K562 (cell line): ENCODE measurements around the gene PPP6R1.

ENCODE experiments used
- ATF2 ChIP-seq: sonication (generic); formaldehyde crosslinking; IDR thresholded peaks from 2 replicates; pipeline ENCODE4 v1.8.1; 2022; ENCODE audit warnings: missing genetic modification reagents
- CEBPB ChIP-seq: fragments of 450-650 bp; IDR thresholded peaks from 2 replicates; pipeline ENCODE4 v1.6.1; 2016; ENCODE audit warnings: missing genetic modification characterization, missing compliant biosample characterization
- EP300 ChIP-seq: IDR thresholded peaks from 2 replicates; pipeline ENCODE4 v1.6.1; 2012; ENCODE audit warnings: low read length, improper control_type of control experiment
- NR3C1 ChIP-seq: sonication (generic); formaldehyde crosslinking; IDR thresholded peaks from 2 replicates; pipeline ENCODE4 v1.8.1; 2022; ENCODE audit warnings: missing genetic modification reagents
- RBBP5 ChIP-seq: fragments of 200-600 bp; sonication (generic); IDR thresholded peaks from 2 replicates; pipeline ENCODE4 v1.6.1; 2012; ENCODE audit warnings: borderline replicate concordance, mild to moderate bottlenecking, low read length, control low read depth, inconsistent platforms; ENCODE audit not compliant: insufficient read depth, poor library complexity, severe bottlenecking
- ZBTB1 ChIP-seq: sonication (generic); formaldehyde crosslinking; IDR thresholded peaks from 2 replicates; pipeline ENCODE4 v1.8.1; 2023; ENCODE audit warnings: missing genetic modification reagents, low read depth, mild to moderate bottlenecking, borderline replicate concordance
- TF ChIP-seq, protein P1 (sequence below): fragments of 250-450 bp; sonication (Bioruptor Pico); IDR thresholded peaks from 2 replicates; pipeline ENCODE4 v1.5.0; 2020; ENCODE audit warnings: mild to moderate bottlenecking, borderline replicate concordance
- TF ChIP-seq, protein P2 (sequence below), 3 experiments: IDR thresholded peaks in 2 of 3; conservative IDR thresholded peaks in 1 of 3; 2 replicates each; pipeline ENCODE4 v1.5.1; 2011 to 2012; ENCODE audit warnings: low read length in 3 of 3, mild to moderate bottlenecking in 3 of 3, control low read depth in 2 of 3, improper control_type of control experiment in 1 of 3, inconsistent platforms in 1 of 3, low read depth in 1 of 3, mixed read lengths in 1 of 3, moderate library complexity in 1 of 3; ENCODE audit not compliant: insufficient read depth in 2 of 3

GRCh38 chr19:55265173-55265572 lies 6.4 kb upstream of the PPP6R1 start:
- TF ChIP-seq, protein P1, sequence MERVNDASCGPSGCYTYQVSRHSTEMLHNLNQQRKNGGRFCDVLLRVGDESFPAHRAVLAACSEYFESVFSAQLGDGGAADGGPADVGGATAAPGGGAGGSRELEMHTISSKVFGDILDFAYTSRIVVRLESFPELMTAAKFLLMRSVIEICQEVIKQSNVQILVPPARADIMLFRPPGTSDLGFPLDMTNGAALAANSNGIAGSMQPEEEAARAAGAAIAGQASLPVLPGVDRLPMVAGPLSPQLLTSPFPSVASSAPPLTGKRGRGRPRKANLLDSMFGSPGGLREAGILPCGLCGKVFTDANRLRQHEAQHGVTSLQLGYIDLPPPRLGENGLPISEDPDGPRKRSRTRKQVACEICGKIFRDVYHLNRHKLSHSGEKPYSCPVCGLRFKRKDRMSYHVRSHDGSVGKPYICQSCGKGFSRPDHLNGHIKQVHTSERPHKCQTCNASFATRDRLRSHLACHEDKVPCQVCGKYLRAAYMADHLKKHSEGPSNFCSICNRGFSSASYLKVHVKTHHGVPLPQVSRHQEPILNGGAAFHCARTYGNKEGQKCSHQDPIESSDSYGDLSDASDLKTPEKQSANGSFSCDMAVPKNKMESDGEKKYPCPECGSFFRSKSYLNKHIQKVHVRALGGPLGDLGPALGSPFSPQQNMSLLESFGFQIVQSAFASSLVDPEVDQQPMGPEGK (CRISPR knock-in tag), result no peak
- TF ChIP-seq EP300 (no peak), ATF2 (CRISPR knock-in tag) (no peak), NR3C1 (CRISPR knock-in tag) (no peak), CEBPB (tag) (no peak), RBBP5 (no peak), ZBTB1 (no peak)
- TF ChIP-seq, protein P2, sequence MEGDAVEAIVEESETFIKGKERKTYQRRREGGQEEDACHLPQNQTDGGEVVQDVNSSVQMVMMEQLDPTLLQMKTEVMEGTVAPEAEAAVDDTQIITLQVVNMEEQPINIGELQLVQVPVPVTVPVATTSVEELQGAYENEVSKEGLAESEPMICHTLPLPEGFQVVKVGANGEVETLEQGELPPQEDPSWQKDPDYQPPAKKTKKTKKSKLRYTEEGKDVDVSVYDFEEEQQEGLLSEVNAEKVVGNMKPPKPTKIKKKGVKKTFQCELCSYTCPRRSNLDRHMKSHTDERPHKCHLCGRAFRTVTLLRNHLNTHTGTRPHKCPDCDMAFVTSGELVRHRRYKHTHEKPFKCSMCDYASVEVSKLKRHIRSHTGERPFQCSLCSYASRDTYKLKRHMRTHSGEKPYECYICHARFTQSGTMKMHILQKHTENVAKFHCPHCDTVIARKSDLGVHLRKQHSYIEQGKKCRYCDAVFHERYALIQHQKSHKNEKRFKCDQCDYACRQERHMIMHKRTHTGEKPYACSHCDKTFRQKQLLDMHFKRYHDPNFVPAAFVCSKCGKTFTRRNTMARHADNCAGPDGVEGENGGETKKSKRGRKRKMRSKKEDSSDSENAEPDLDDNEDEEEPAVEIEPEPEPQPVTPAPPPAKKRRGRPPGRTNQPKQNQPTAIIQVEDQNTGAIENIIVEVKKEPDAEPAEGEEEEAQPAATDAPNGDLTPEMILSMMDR (IDR thresholded peaks at IDR 0.05 in 2 of 3, conservative IDR thresholded peaks at IDR 0.05 in 1 of 3; ENCODE audit: insufficient read depth in 2 of 3, low read depth in 1 of 3, low read length in 3 of 3), result no peak
